ENCODE results near the gene MORC1.

MORC1 gene

DNA sequence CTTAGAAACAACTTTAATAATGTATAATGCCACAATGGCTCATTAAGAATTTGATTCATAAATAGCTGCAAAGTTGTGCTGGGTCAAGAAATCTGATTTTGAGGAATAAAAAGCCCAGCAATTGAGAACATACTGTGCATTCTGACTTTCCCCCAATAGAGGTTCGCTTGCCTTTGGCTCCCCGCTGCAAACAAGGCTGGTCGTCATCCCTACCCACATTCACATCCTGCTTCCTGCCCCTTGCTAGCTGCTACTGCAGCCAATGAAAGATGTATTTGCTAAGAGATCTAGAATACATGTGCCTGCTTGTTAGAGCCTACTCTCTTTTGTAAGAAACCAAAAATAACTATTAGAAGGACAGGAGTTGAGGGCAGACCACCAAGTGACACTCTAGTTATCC lies 112.5 kb downstream of the MORC1 start:
- H3K9me3 ChIP-seq (ENCODE audit: control insufficient read depth in 1 of 2, low read length in 2 of 2) = no peaks in the 10 kb centered on the region
- no peak overlapping the region for H3K9ac ChIP-seq (ENCODE audit: low read depth in 1 of 2, low read length in 2 of 2)
- H3K36me3 ChIP-seq (ENCODE audit: control insufficient read depth in 1 of 2, insufficient read depth in 2 of 2, low read length in 2 of 2) = no peaks in the 10 kb centered on the region
- H3K27me3 ChIP-seq (ENCODE audit: control insufficient read depth in 1 of 2, insufficient read depth in 2 of 2, low read length in 2 of 2) = no peaks in the 10 kb centered on the region
- no peaks in the 10 kb centered on the region for H3K4me1 ChIP-seq (ENCODE audit: control insufficient read depth in 1 of 2, insufficient read depth in 2 of 2, low read length in 2 of 2)
- H3K4me3 ChIP-seq (ENCODE audit: low read depth in 1 of 2, low read length in 2 of 2) = no peak overlapping the region
- no peak overlapping the region for H3K27ac ChIP-seq (ENCODE audit: low read depth, low read length)

DNA sequence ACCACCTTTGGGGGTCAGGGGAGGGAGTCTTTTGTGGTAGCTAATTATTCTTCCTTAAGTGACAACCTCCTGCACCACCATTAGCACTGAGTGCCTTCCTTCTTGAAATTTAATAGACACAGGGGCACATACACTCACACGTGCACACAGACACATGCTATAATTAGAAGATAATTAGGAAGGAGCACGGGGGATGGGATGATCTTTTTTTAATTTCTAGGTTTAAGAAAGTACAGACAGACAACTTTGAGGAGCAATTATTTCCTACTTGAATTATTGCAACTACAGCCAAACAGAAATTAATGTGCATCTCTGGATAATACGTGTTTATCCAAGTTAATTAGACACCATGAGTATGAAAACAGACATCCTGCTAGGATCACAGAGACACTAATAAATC lies 119.5 kb downstream of the MORC1 start:
- H3K27ac ChIP-seq (ENCODE audit: low read depth, low read length) = no peak overlapping the region
- no peaks in the 10 kb centered on the region for H3K36me3 ChIP-seq (ENCODE audit: control insufficient read depth in 1 of 2, insufficient read depth in 2 of 2, low read length in 2 of 2)
- no peaks in the 10 kb centered on the region for H3K9me3 ChIP-seq (ENCODE audit: control insufficient read depth in 1 of 2, low read length in 2 of 2)
- no peak overlapping the region for H3K9ac ChIP-seq (ENCODE audit: low read depth in 1 of 2, low read length in 2 of 2)
- H3K4me3 ChIP-seq (ENCODE audit: low read depth in 1 of 2, low read length in 2 of 2) = no peak overlapping the region
- H3K27me3 ChIP-seq (ENCODE audit: control insufficient read depth in 1 of 2, insufficient read depth in 2 of 2, low read length in 2 of 2) = no peaks in the 10 kb centered on the region
- H3K4me1 ChIP-seq (ENCODE audit: control insufficient read depth in 1 of 2, insufficient read depth in 2 of 2, low read length in 2 of 2) = no peaks in the 10 kb centered on the region

DNA sequence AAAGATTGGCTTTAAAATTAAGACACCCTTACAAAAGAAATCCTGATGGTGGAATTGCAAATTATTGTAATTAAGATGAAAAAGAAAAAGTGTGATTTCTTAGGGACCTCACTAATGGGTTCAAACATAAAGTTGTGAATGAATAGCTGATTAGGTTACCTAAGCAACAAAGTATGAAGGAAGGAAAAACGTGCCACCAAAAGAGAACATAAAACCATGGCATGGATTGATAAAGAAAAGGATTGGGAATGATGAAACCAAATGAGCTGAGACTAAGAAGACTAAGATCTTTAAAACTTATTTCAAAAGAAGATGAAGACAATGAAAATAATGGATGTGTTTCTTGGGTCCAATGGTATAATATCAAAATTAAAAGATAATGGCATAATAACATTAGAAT lies 132.1 kb downstream of the MORC1 start:
- Histone ChIP-seq H3K9me3 (ENCODE audit: control insufficient read depth in 1 of 2, low read length in 2 of 2) (no peaks in the 10 kb centered on the region), H3K9ac (ENCODE audit: low read depth in 1 of 2, low read length in 2 of 2) (no peak overlapping the region), H3K27me3 (ENCODE audit: control insufficient read depth in 1 of 2, insufficient read depth in 2 of 2, low read length in 2 of 2) (no peaks in the 10 kb centered on the region), H3K36me3 (ENCODE audit: control insufficient read depth in 1 of 2, insufficient read depth in 2 of 2, low read length in 2 of 2) (no peaks in the 10 kb centered on the region), H3K4me1 (ENCODE audit: control insufficient read depth in 1 of 2, insufficient read depth in 2 of 2, low read length in 2 of 2) (no peaks in the 10 kb centered on the region), H3K27ac (ENCODE audit: low read depth, low read length) (no peak overlapping the region), H3K4me3 (ENCODE audit: low read depth in 1 of 2, low read length in 2 of 2) (no peak overlapping the region)

DNA sequence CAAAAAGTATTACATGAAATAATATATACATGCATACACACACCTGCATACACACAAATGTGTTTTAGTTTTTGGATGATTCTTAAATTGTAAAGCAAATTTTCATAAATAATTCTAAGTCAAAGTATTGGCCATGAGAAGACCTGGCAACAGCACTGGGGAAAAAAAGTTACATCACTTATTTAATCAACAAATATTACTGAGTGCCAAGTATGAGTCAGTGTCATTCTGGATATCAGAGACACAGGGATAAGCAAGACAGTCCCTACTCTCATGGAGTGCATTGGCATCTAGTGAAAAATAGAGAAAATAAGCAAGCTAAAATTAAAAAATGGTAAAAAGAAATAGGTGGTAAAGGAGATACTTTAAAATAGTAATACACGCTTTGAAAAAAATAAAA lies 134.9 kb downstream of the MORC1 start:
- no peaks in the 10 kb centered on the region for H3K4me1 ChIP-seq (ENCODE audit: control insufficient read depth in 1 of 2, insufficient read depth in 2 of 2, low read length in 2 of 2)
- H3K9ac ChIP-seq (ENCODE audit: low read depth in 1 of 2, low read length in 2 of 2) = no peak overlapping the region
- H3K36me3 ChIP-seq (ENCODE audit: control insufficient read depth in 1 of 2, insufficient read depth in 2 of 2, low read length in 2 of 2) = no peaks in the 10 kb centered on the region

DNA sequence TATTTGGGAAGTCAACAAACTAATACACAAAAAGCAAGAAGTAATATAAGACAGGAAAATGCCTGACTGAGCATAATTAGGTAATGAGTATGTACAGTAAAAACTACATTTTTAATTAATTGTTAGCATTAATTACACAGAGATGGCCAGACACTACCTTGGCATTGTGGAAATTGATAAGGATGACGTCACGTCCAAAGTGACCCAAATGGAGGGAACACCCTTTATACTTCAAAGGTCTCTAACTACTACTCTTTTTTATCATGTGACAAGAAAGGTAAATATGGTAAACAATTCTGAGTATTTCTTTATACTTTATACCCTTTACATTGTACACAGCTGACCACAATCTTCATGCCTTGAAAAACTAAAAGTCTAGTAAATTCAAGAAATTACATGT lies 141.9 kb downstream of the MORC1 start:
- Histone ChIP-seq H3K9me3 (ENCODE audit: control insufficient read depth in 1 of 2, low read length in 2 of 2) (no peaks in the 10 kb centered on the region), H3K27ac (ENCODE audit: low read depth, low read length) (no peak overlapping the region), H3K4me3 (ENCODE audit: low read depth in 1 of 2, low read length in 2 of 2) (no peak overlapping the region)

More for the DNA sequence above, 134.9 kb downstream of the MORC1 start:
- Histone ChIP-seq H3K4me3 (ENCODE audit: low read depth in 1 of 2, low read length in 2 of 2) (no peak overlapping the region), H3K9me3 (ENCODE audit: control insufficient read depth in 1 of 2, low read length in 2 of 2) (no peaks in the 10 kb centered on the region), H3K27ac (ENCODE audit: low read depth, low read length) (no peak overlapping the region), H3K27me3 (ENCODE audit: control insufficient read depth in 1 of 2, insufficient read depth in 2 of 2, low read length in 2 of 2) (no peaks in the 10 kb centered on the region)

DNA sequence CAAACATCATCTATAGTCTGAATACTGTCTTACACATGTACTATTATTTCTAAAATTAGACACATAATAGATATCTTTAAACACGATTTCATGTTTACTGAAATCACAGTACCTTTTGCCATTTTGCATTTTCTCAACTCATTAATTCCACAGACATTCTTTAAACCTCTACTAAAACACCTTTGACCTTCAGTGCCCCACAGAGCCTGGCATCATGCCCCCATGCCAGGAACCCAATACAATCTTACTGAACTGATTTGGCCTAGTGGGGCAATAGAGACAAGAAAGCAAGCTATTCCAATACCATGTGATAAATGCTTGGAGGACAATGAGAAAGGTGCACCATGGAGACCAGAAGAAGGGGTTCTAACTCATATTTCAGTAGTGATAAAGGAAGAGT lies 144.9 kb downstream of the MORC1 start:
- Histone ChIP-seq H3K36me3 (ENCODE audit: control insufficient read depth in 1 of 2, insufficient read depth in 2 of 2, low read length in 2 of 2) (no peaks in the 10 kb centered on the region), H3K4me3 (ENCODE audit: low read depth in 1 of 2, low read length in 2 of 2) (no peak overlapping the region), H3K27ac (ENCODE audit: low read depth, low read length) (no peak overlapping the region), H3K4me1 (ENCODE audit: control insufficient read depth in 1 of 2, insufficient read depth in 2 of 2, low read length in 2 of 2) (no peaks in the 10 kb centered on the region), H3K27me3 (ENCODE audit: control insufficient read depth in 1 of 2, insufficient read depth in 2 of 2, low read length in 2 of 2) (no peaks in the 10 kb centered on the region), H3K9ac (ENCODE audit: low read depth in 1 of 2, low read length in 2 of 2) (no peak overlapping the region), H3K9me3 (ENCODE audit: control insufficient read depth in 1 of 2, low read length in 2 of 2) (no peaks in the 10 kb centered on the region)

More for the DNA sequence above, 141.9 kb downstream of the MORC1 start:
- H3K9ac ChIP-seq (ENCODE audit: low read depth in 1 of 2, low read length in 2 of 2) = no peak overlapping the region
- H3K27me3 ChIP-seq (ENCODE audit: control insufficient read depth in 1 of 2, insufficient read depth in 2 of 2, low read length in 2 of 2) = no peaks in the 10 kb centered on the region
- no peaks in the 10 kb centered on the region for H3K36me3 ChIP-seq (ENCODE audit: control insufficient read depth in 1 of 2, insufficient read depth in 2 of 2, low read length in 2 of 2)
- no peaks in the 10 kb centered on the region for H3K4me1 ChIP-seq (ENCODE audit: control insufficient read depth in 1 of 2, insufficient read depth in 2 of 2, low read length in 2 of 2)

DNA sequence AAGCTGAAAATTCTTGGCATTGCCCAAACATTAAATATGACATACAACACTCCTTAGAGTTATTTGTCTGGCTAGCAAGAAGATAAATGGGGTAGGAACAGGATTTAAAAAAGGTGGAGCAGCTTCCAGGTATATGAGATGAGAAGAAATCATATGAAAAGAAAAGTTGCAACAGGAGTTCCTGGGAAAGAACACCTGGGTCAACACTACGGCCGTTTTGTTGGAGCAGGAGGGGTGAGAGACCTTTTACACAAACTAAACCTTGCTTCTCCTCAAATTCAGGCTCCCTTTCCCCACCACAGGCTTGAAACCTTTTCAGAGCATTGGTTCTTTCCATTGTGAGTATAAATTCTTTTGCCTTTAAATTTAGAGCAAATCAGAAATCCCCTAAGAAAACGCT lies 145.5 kb downstream of the MORC1 start:
- H3K4me3 ChIP-seq (ENCODE audit: low read depth in 1 of 2, low read length in 2 of 2) = no peak overlapping the region
- no peak overlapping the region for H3K27ac ChIP-seq (ENCODE audit: low read depth, low read length)
- no peaks in the 10 kb centered on the region for H3K4me1 ChIP-seq (ENCODE audit: control insufficient read depth in 1 of 2, insufficient read depth in 2 of 2, low read length in 2 of 2)
- no peaks in the 10 kb centered on the region for H3K36me3 ChIP-seq (ENCODE audit: control insufficient read depth in 1 of 2, insufficient read depth in 2 of 2, low read length in 2 of 2)
- no peak overlapping the region for H3K9ac ChIP-seq (ENCODE audit: low read depth in 1 of 2, low read length in 2 of 2)
- H3K27me3 ChIP-seq (ENCODE audit: control insufficient read depth in 1 of 2, insufficient read depth in 2 of 2, low read length in 2 of 2) = no peaks in the 10 kb centered on the region
- H3K9me3 ChIP-seq (ENCODE audit: control insufficient read depth in 1 of 2, low read length in 2 of 2) = no peaks in the 10 kb centered on the region

DNA sequence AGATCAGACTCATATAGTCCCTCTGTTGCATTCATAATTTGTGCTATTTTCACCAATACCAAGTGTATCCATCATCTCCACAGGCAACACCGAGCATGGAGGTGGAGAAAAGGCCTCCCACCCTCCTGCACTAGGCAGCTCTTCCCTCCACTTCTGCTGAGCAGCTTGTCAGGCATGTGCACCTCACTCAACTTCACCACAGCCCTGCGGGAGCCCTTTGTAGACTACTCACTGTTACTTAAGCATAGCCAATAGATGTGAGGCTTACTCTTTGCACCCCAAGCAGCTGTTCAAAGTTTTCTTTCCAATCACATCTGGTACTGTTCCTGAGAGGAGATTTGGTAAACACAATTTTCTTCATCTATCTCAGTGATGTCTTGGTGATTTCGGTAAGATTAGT lies 147.4 kb downstream of the MORC1 start:
- Histone ChIP-seq H3K9ac (ENCODE audit: low read depth in 1 of 2, low read length in 2 of 2) (no peak overlapping the region), H3K9me3 (ENCODE audit: control insufficient read depth in 1 of 2, low read length in 2 of 2) (no peaks in the 10 kb centered on the region), H3K4me3 (ENCODE audit: low read depth in 1 of 2, low read length in 2 of 2) (no peak overlapping the region), H3K27me3 (ENCODE audit: control insufficient read depth in 1 of 2, insufficient read depth in 2 of 2, low read length in 2 of 2) (no peaks in the 10 kb centered on the region), H3K36me3 (ENCODE audit: control insufficient read depth in 1 of 2, insufficient read depth in 2 of 2, low read length in 2 of 2) (no peaks in the 10 kb centered on the region), H3K4me1 (ENCODE audit: control insufficient read depth in 1 of 2, insufficient read depth in 2 of 2, low read length in 2 of 2) (no peaks in the 10 kb centered on the region), H3K27ac (ENCODE audit: low read depth, low read length) (no peak overlapping the region)

DNA sequence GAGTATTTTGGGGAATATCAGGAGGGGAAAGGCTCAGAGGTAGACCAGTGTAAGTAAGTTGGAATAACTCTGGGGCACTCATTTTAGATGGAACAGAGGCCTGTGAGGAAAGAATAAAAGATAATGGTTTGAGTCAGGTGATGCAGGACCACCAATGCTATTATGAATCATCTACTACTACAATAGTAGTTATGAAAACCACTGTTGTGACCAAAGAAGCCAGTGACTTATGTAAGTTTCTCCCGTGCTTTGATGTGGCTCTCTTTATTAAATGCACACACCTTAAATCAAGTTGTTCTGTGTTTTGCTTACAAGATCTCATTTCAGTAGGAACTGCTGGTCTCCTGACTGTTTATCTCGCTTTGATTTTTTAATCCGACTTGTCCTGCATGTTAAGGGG lies 151.2 kb downstream of the MORC1 start:
- Histone ChIP-seq H3K9me3 (ENCODE audit: control insufficient read depth in 1 of 2, low read length in 2 of 2) (no peaks in the 10 kb centered on the region), H3K27me3 (ENCODE audit: control insufficient read depth in 1 of 2, insufficient read depth in 2 of 2, low read length in 2 of 2) (no peaks in the 10 kb centered on the region), H3K27ac (ENCODE audit: low read depth, low read length) (no peak overlapping the region), H3K4me1 (ENCODE audit: control insufficient read depth in 1 of 2, insufficient read depth in 2 of 2, low read length in 2 of 2) (no peaks in the 10 kb centered on the region), H3K4me3 (ENCODE audit: low read depth in 1 of 2, low read length in 2 of 2) (no peak overlapping the region), H3K9ac (ENCODE audit: low read depth in 1 of 2, low read length in 2 of 2) (no peak overlapping the region), H3K36me3 (ENCODE audit: control insufficient read depth in 1 of 2, insufficient read depth in 2 of 2, low read length in 2 of 2) (no peaks in the 10 kb centered on the region)

DNA sequence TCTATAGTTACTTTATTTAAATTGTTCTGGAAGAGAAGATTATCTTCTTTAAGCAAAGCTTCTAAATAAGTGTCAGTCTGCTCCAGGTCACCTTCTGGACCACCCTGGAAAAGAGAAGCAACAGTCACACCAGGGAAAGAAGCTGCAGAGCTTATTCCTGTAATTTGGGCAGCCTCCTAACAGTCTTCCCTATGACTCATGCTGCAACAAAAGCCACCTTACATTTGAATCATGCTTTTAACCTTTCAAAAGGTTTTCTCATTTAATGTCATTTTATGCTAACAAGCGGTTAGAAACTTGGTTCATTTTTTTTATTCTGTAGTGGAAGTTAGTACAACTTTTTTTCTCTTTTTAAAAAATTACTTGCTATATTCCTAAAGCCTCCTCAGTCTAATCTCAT lies 158.9 kb downstream of the MORC1 start:
- Histone ChIP-seq H3K36me3 (ENCODE audit: control insufficient read depth in 1 of 2, insufficient read depth in 2 of 2, low read length in 2 of 2) (no peaks in the 10 kb centered on the region), H3K4me3 (ENCODE audit: low read depth in 1 of 2, low read length in 2 of 2) (no peak overlapping the region), H3K4me1 (ENCODE audit: control insufficient read depth in 1 of 2, insufficient read depth in 2 of 2, low read length in 2 of 2) (no peaks in the 10 kb centered on the region), H3K27ac (ENCODE audit: low read depth, low read length) (no peak overlapping the region), H3K9ac (ENCODE audit: low read depth in 1 of 2, low read length in 2 of 2) (no peak overlapping the region), H3K27me3 (ENCODE audit: control insufficient read depth in 1 of 2, insufficient read depth in 2 of 2, low read length in 2 of 2) (no peaks in the 10 kb centered on the region), H3K9me3 (ENCODE audit: control insufficient read depth in 1 of 2, low read length in 2 of 2) (no peaks in the 10 kb centered on the region)

DNA sequence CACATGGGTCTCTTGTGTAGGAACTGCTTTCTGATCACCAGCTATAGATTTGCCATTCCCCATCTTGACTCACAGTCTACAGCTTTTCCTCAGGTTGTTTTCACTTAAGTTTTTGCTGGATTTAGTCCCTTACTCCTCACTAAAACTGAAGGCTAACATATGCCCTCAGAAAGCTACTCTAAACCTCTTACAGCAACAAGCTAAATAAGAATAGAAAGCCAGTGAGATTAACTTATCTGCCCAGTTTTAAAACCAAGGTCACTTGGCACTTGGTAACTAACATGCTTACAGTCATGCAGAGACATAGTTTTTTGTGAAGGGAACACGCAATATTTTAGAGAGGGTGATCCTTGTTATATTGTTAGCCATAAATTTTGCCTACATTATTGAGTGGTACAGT lies 164.2 kb downstream of the MORC1 start, which contains the start of gene GUCA1C:
TSS of gene GUCA1C (minus strand) at position 180 of the 400 bp plus-strand sequence. CDS start at position 63, 117 bp downstream.
- H3K27me3 ChIP-seq (ENCODE audit: control insufficient read depth in 1 of 2, insufficient read depth in 2 of 2, low read length in 2 of 2) = no peaks in the 10 kb centered on the region
- no peaks in the 10 kb centered on the region for H3K36me3 ChIP-seq (ENCODE audit: control insufficient read depth in 1 of 2, insufficient read depth in 2 of 2, low read length in 2 of 2)
- no peak within 1 kb of the TSS for H3K4me3 ChIP-seq (ENCODE audit: low read depth in 1 of 2, low read length in 2 of 2)
- H3K27ac ChIP-seq (ENCODE audit: low read depth, low read length) = no peak within 1 kb of the TSS
- no peaks in the 10 kb centered on the region for H3K4me1 ChIP-seq (ENCODE audit: control insufficient read depth in 1 of 2, insufficient read depth in 2 of 2, low read length in 2 of 2)
- no peak within 1 kb of the TSS for H3K9ac ChIP-seq (ENCODE audit: low read depth in 1 of 2, low read length in 2 of 2)
- no peaks in the 10 kb centered on the region for H3K9me3 ChIP-seq (ENCODE audit: control insufficient read depth in 1 of 2, low read length in 2 of 2)

All from duodenal mucosa (tissue), 2 donors.